HepG2 (cell line): ENCODE measurements around the gene TEAD1. TPM values are rescaled to one million over a fixed set of nuclear protein-coding genes. Genes with fewer than 3 reads are reported as not detected.

Experiments
- BCL3 ChIP-seq: sonication (generic); formaldehyde crosslinking; IDR thresholded peaks from 2 replicates; pipeline ENCODE4 v1.5.1; 2020; ENCODE audit warnings: mild to moderate bottlenecking, missing genetic modification reagents, moderate library complexity
- CCDC6 ChIP-seq: sonication (generic); formaldehyde crosslinking; IDR thresholded peaks from 2 replicates; pipeline ENCODE4 v1.8.1; 2022; ENCODE audit warnings: mild to moderate bottlenecking, missing genetic modification reagents, moderate library complexity
- CEBPG ChIP-seq: IDR thresholded peaks from 2 replicates; pipeline ENCODE4 v1.6.1; 2016
- FIP1L1 ChIP-seq: fragments of 200-400 bp; formaldehyde crosslinking; IDR thresholded peaks from 2 replicates; pipeline ENCODE4 v1.6.1; 2018; ENCODE audit warnings: low read depth, mild to moderate bottlenecking, low read length, moderate library complexity, borderline replicate concordance; ENCODE audit not compliant: insufficient read depth
- HOXA7 ChIP-seq: sonication (generic); formaldehyde crosslinking; IDR thresholded peaks from 2 replicates; pipeline ENCODE4 v1.8.1; 2022; ENCODE audit warnings: mild to moderate bottlenecking, missing genetic modification reagents, moderate library complexity
- JDP2 ChIP-seq: sonication (generic); formaldehyde crosslinking; IDR thresholded peaks from 2 replicates; pipeline ENCODE4 v1.8.1; 2022; ENCODE audit warnings: missing genetic modification reagents, borderline replicate concordance
- KAT2B ChIP-seq: fragments of 150-350 bp; IDR thresholded peaks from 2 replicates; pipeline ENCODE4 v1.6.1; 2014; ENCODE audit warnings: low read depth, low read length, borderline replicate concordance
- LBX2 ChIP-seq: sonication (generic); formaldehyde crosslinking; IDR thresholded peaks from 2 replicates; pipeline ENCODE4 v1.5.0; 2020; ENCODE audit warnings: missing genetic modification reagents, mild to moderate bottlenecking, borderline replicate concordance
- NFE2L1 ChIP-seq: sonication (generic); formaldehyde crosslinking; IDR thresholded peaks from 2 replicates; pipeline ENCODE4 v1.4.0; 2020; ENCODE audit warnings: missing genetic modification reagents, mild to moderate bottlenecking, borderline replicate concordance
- NRL ChIP-seq: sonication (generic); formaldehyde crosslinking; IDR thresholded peaks from 2 replicates; pipeline ENCODE4 v1.5.0; 2020; ENCODE audit warnings: missing genetic modification reagents, mild to moderate bottlenecking, moderate library complexity, borderline replicate concordance
- REPIN1 ChIP-seq: sonication (generic); formaldehyde crosslinking; IDR thresholded peaks from 2 replicates; pipeline ENCODE4 v1.8.0; 2022; ENCODE audit warnings: missing genetic modification reagents, low read depth, mild to moderate bottlenecking, borderline replicate concordance
- SSRP1 ChIP-seq: IDR thresholded peaks from 2 replicates; pipeline ENCODE4 v1.6.1; 2016; ENCODE audit warnings: control low read depth
- ZBTB49 ChIP-seq: sonication (generic); formaldehyde crosslinking; IDR thresholded peaks from 2 replicates; pipeline ENCODE4 v1.4.0; 2020; ENCODE audit warnings: missing genetic modification reagents, borderline replicate concordance
- ZEB1 ChIP-seq: IDR thresholded peaks from 2 replicates; pipeline ENCODE4 v1.6.1; 2012; ENCODE audit warnings: mild to moderate bottlenecking, low read depth, inconsistent platforms; ENCODE audit not compliant: insufficient replicate concordance
- ZMYM4 ChIP-seq: sonication (generic); formaldehyde crosslinking; IDR thresholded peaks from 2 replicates; pipeline ENCODE4 v1.8.1; 2023; ENCODE audit warnings: mild to moderate bottlenecking, missing genetic modification reagents
- ZNF317 ChIP-seq: sonication (generic); formaldehyde crosslinking; IDR thresholded peaks from 2 replicates; pipeline ENCODE4 v1.5.0; 2020; ENCODE audit warnings: mild to moderate bottlenecking, missing genetic modification reagents
- ZNF430 ChIP-seq: sonication (generic); formaldehyde crosslinking; IDR thresholded peaks from 2 replicates; pipeline ENCODE4 v1.9.0; 2021; ENCODE audit warnings: mild to moderate bottlenecking, missing genetic modification reagents
- ZNF496 ChIP-seq: sonication (generic); formaldehyde crosslinking; IDR thresholded peaks from 2 replicates; pipeline ENCODE4 v1.8.1; 2023; ENCODE audit warnings: mild to moderate bottlenecking, moderate library complexity, missing genetic modification reagents; ENCODE audit not compliant: insufficient replicate concordance
- ZNF550 ChIP-seq: sonication (generic); formaldehyde crosslinking; IDR thresholded peaks from 2 replicates; pipeline ENCODE4 v1.4.0; 2020; ENCODE audit warnings: mild to moderate bottlenecking, missing genetic modification reagents, borderline replicate concordance
- ZNF607 ChIP-seq: sonication (generic); formaldehyde crosslinking; IDR thresholded peaks from 2 replicates; pipeline ENCODE4 v1.5.1; 2020; ENCODE audit warnings: missing genetic modification reagents, mild to moderate bottlenecking, borderline replicate concordance
- ZNF674 ChIP-seq: sonication (generic); formaldehyde crosslinking; IDR thresholded peaks from 2 replicates; pipeline ENCODE4 v1.5.0; 2020; ENCODE audit warnings: low read depth, mild to moderate bottlenecking, missing genetic modification reagents
- ZNF781 ChIP-seq: sonication (generic); formaldehyde crosslinking; IDR thresholded peaks from 2 replicates; pipeline ENCODE4 v1.5.1; 2020; ENCODE audit warnings: borderline replicate concordance, mild to moderate bottlenecking, missing genetic modification reagents; ENCODE audit errors: not compliant biosample characterization
- polyA plus RNA-seq, 8 experiments: library from polyadenylated mRNA; depleted of rRNA in 3 of 8; stranded (reverse) in 7 of 8; unstranded in 1 of 8; fragments of >200 nt; fragmentation: Illumina TruSeq in 4 of 8; extraction: Trizol in 4 of 8; gene quantifications; 2 replicates each; pipeline versions ENCODE4 v1.2.1 to v1.2.3, GENCODE V29; 2011 to 2016; ENCODE audit warnings: low read depth in 4 of 8, missing spikeins in 1 of 8, mixed read lengths in 1 of 8; ENCODE audit not compliant: insufficient read depth in 1 of 8
- total RNA-seq, 5 experiments: library from RNA; depleted of rRNA; stranded (reverse); fragments of >200 nt; fragmentation: Illumina TruSeq; extraction: Trizol; gene quantifications; 2 replicates each; pipeline ENCODE4 v1.2.3, GENCODE V29; 2016; ENCODE audit warnings: low read depth in 1 of 5
- TF ChIP-seq, protein P1 (sequence below): sonication (generic); formaldehyde crosslinking; IDR thresholded peaks from 2 replicates; pipeline ENCODE4 v1.4.0; 2020; ENCODE audit warnings: missing genetic modification reagents
- TF ChIP-seq, protein P2 (sequence below): sonication (generic); formaldehyde crosslinking; IDR thresholded peaks from 2 replicates; pipeline ENCODE4 v1.4.0; 2020; ENCODE audit warnings: missing genetic modification reagents

Gene TEAD1
- total and polyA plus RNA-seq, 2 of the 13 experiments (the other 11 are each of a cell fraction or from before 2014, with no cell fraction given), result 20.1 to 30.5 TPM

DNA sequence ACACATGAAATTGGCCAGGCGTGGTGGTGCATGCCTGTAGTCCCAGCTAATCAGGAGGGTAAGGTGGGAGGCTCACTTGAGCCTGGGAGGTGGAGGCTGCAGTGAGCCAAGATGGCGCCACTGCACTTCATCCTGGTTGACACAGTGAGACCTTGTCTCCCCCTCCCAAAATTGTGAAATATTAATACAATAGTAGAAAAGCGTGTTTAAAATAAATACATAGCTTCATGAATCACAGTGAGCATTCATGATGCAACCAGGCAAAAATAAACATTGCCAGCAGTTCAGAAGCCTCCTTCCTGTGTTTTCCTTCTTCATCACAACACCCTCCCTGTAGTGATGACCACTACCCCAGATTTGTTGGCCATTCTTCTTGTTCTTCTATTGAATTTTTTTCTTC, 4.3 kb upstream of the TEAD1 start (continued):
- TF ChIP-seq ZNF430 (CRISPR knock-in tag), result no peak
- no peak for TF ChIP-seq LBX2 (CRISPR knock-in tag)
- TF ChIP-seq ZEB1, result no peak
- no peak for TF ChIP-seq NFE2L1 (CRISPR knock-in tag)
- TF ChIP-seq, protein P1, sequence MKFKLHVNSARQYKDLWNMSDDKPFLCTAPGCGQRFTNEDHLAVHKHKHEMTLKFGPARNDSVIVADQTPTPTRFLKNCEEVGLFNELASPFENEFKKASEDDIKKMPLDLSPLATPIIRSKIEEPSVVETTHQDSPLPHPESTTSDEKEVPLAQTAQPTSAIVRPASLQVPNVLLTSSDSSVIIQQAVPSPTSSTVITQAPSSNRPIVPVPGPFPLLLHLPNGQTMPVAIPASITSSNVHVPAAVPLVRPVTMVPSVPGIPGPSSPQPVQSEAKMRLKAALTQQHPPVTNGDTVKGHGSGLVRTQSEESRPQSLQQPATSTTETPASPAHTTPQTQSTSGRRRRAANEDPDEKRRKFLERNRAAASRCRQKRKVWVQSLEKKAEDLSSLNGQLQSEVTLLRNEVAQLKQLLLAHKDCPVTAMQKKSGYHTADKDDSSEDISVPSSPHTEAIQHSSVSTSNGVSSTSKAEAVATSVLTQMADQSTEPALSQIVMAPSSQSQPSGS (CRISPR knock-in tag), result no peak
- no peak for TF ChIP-seq HOXA7 (CRISPR knock-in tag)
- no peak for TF ChIP-seq ZNF607 (CRISPR knock-in tag)
- TF ChIP-seq ZNF781, result no peak
- no peak for TF ChIP-seq FIP1L1
- no peak for TF ChIP-seq JDP2 (CRISPR knock-in tag)
- no peak for TF ChIP-seq ZNF550
- TF ChIP-seq, protein P2, sequence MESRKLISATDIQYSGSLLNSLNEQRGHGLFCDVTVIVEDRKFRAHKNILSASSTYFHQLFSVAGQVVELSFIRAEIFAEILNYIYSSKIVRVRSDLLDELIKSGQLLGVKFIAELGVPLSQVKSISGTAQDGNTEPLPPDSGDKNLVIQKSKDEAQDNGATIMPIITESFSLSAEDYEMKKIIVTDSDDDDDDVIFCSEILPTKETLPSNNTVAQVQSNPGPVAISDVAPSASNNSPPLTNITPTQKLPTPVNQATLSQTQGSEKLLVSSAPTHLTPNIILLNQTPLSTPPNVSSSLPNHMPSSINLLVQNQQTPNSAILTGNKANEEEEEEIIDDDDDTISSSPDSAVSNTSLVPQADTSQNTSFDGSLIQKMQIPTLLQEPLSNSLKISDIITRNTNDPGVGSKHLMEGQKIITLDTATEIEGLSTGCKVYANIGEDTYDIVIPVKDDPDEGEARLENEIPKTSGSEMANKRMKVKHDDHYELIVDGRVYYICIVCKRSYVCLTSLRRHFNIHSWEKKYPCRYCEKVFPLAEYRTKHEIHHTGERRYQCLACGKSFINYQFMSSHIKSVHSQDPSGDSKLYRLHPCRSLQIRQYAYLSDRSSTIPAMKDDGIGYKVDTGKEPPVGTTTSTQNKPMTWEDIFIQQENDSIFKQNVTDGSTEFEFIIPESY, result no peak; the same call in 1 of the 2 replicates
- TF ChIP-seq ZNF496 (CRISPR knock-in tag), result no peak
- no peak for TF ChIP-seq KAT2B
- no peak for TF ChIP-seq SSRP1 (CRISPR knock-in tag)
- no peak for TF ChIP-seq ZNF317 (CRISPR knock-in tag)
- no peak for TF ChIP-seq REPIN1 (CRISPR knock-in tag)
- no peak for TF ChIP-seq CCDC6 (CRISPR knock-in tag)
- TF ChIP-seq BCL3 (CRISPR knock-in tag), result no peak
- TF ChIP-seq ZMYM4 (CRISPR knock-in tag), result no peak
- no peak for TF ChIP-seq ZNF674 (CRISPR knock-in tag)
- TF ChIP-seq NRL (CRISPR knock-in tag), result no peak
- TF ChIP-seq CEBPG, result peak; percentile 82
- TF ChIP-seq ZBTB49 (CRISPR knock-in tag), result no peak
